HCT116 (cell line): ENCODE measurements around the gene MED10. TPM values are rescaled to one million over a fixed set of nuclear protein-coding genes. Genes with fewer than 3 reads are reported as not detected.

ENCODE experiments used
- ATAC-seq: fragments of 200-7000 bp; cut with Tn5 transposase; 2 replicates; pipeline ENCODE4 v1.9.1; 2020; ENCODE audit warnings: mild to moderate bottlenecking, moderate library complexity
- BruUV-seq: library from RNA; stranded (reverse); fragments of 400-500 nt; replicated peaks from 2 replicates; lab custom pipeline; 2021; lab: Mats Ljungman, UMichigan
- CTCF ChIA-PET: fragments of 300-600 bp; sonication (Branson Sonifier 250); formaldehyde crosslinking; loops from one replicate; lab custom pipeline; 2021; ENCODE audit warnings: antibody characterized with exemption; lab: Charles Lee
- POLR2A ChIA-PET: fragments of 300-600, 350-600 bp; sonication (Branson Sonifier 250); formaldehyde crosslinking; loops from one replicate; lab custom pipeline; 2021; ENCODE audit warnings: antibody characterized with exemption; lab: Charles Lee
- RAD21 ChIA-PET, 2 experiments: fragments of 300-600 bp; sonication (Branson Sonifier 250); formaldehyde crosslinking; loops; one replicate each; lab custom pipeline; 2023; ENCODE audit warnings: low total read pairs in 2 of 2; ENCODE audit not compliant: uncharacterized antibody in 2 of 2, unreplicated experiment in 2 of 2, low non-redundant PET in 1 of 2; lab: Charles Lee
- DNase-seq: peaks from one replicate; pipeline ENCODE4 v3.0.0-alpha.2; 2010; ENCODE audit warnings: low read depth, low spot score
- H2AFZ ChIP-seq: fragments of 200-600 bp; shearing (Covaris generic), sonication (generic); 2 replicates; pipeline ENCODE4 v1.6.1; 2017; ENCODE audit warnings: low read depth, mixed run types, mixed read lengths, antibody characterized with exemption, low read length; ENCODE audit not compliant: poor library complexity, severe bottlenecking
- H3K27ac ChIP-seq: 2 replicates; pipeline ENCODE4 v1.5.1; 2012; ENCODE audit warnings: low read depth, low read length
- H3K27me3 ChIP-seq: fragments of 200-600 bp; sonication (generic); 2 replicates; pipeline ENCODE4 v1.6.1; 2016; ENCODE audit warnings: mixed run types, low read length, mixed read lengths; ENCODE audit not compliant: insufficient read depth
- H3K36me3 ChIP-seq, 2 experiments: fragments of 200-500 bp in 1 of 2; fragments of 200-600 bp in 1 of 2; sonication (Bioruptor generic) in 1 of 2; sonication (generic) in 1 of 2; 2 replicates each; pipeline versions ENCODE4 v1.5.1 to v1.6.1; 2014 to 2016; ENCODE audit warnings: low read length in 2 of 2, inconsistent platforms in 1 of 2, mixed read lengths in 1 of 2, mixed run types in 1 of 2; ENCODE audit not compliant: insufficient read depth in 2 of 2, control insufficient read depth in 1 of 2
- H3K4me1 ChIP-seq, 2 experiments: fragments of 200-600 bp in 1 of 2; sonication (generic) in 1 of 2; 2 replicates each; pipeline versions ENCODE4 v1.5.1 to v1.6.1; 2012 to 2017; ENCODE audit warnings: low read length in 2 of 2, inconsistent platforms in 1 of 2, mild to moderate bottlenecking in 1 of 2, mixed read lengths in 1 of 2, mixed run types in 1 of 2, moderate library complexity in 1 of 2; ENCODE audit not compliant: insufficient read depth in 2 of 2, control insufficient read depth in 1 of 2
- H3K4me2 ChIP-seq: fragments of 200-600 bp; sonication (generic); 2 replicates; pipeline ENCODE4 v1.6.1; 2017; ENCODE audit warnings: mixed run types, low read length, mixed read lengths
- H3K4me3 ChIP-seq, 2 experiments: fragments of 200-600 bp in 1 of 2; sonication (generic) in 1 of 2; replicated peaks in 1 of 2; 2 replicates each; pipeline ENCODE4 v1.5.1; 2011 to 2016; ENCODE audit warnings: low read length in 2 of 2, control low read depth in 1 of 2, low read depth in 1 of 2, mild to moderate bottlenecking in 1 of 2, mixed read lengths in 1 of 2, mixed run types in 1 of 2
- H3K79me2 ChIP-seq: fragments of 200-600 bp; sonication (generic); 2 replicates; pipeline ENCODE4 v1.6.1; 2017; ENCODE audit warnings: mild to moderate bottlenecking, mixed run types, low read length, moderate library complexity, mixed read lengths; ENCODE audit not compliant: insufficient read depth
- H3K9ac ChIP-seq: fragments of 200-600 bp; sonication (generic); 2 replicates; pipeline ENCODE4 v1.6.1; 2016; ENCODE audit warnings: low read length, mixed read lengths
- H3K9me2 ChIP-seq: fragments of 200-600 bp; sonication (generic), shearing (Covaris generic); 2 replicates; pipeline ENCODE4 v1.6.1; 2017; ENCODE audit warnings: mixed run types, mild to moderate bottlenecking, moderate library complexity; ENCODE audit not compliant: insufficient read depth
- H3K9me3 ChIP-seq, 2 experiments: fragments of 200-500 bp in 1 of 2; fragments of 200-600 bp in 1 of 2; sonication (Bioruptor generic) in 1 of 2; sonication (generic) in 1 of 2; 2 replicates each; pipeline ENCODE4 v1.6.1; 2014 to 2017; ENCODE audit warnings: low read length in 2 of 2, mixed read lengths in 2 of 2, inconsistent platforms in 1 of 2, low read depth in 1 of 2, mild to moderate bottlenecking in 1 of 2, mixed run types in 1 of 2, moderate library complexity in 1 of 2; ENCODE audit not compliant: control insufficient read depth in 1 of 2, insufficient read depth in 1 of 2
- H4K20me1 ChIP-seq: fragments of 200-600 bp; sonication (generic), shearing (Covaris generic); 2 replicates; pipeline ENCODE4 v1.6.1; 2017; ENCODE audit warnings: mixed run types, mild to moderate bottlenecking, moderate library complexity; ENCODE audit not compliant: insufficient read depth
- CBX3 ChIP-seq: IDR thresholded peaks from 2 replicates; pipeline ENCODE4 v1.6.1; 2012; ENCODE audit warnings: low read depth
- CEBPB ChIP-seq: IDR thresholded peaks from 2 replicates; pipeline ENCODE4 v1.6.1; 2012; ENCODE audit warnings: low read depth
- EGR1 ChIP-seq: IDR thresholded peaks from 2 replicates; pipeline ENCODE4 v1.6.1; 2012; ENCODE audit warnings: low read depth
- ELF1 ChIP-seq: IDR thresholded peaks from 2 replicates; pipeline ENCODE4 v1.6.1; 2012; ENCODE audit warnings: low read depth, borderline replicate concordance
- EZH2phosphoT487 ChIP-seq: fragments of 200-600 bp; IDR thresholded peaks from 2 replicates; pipeline ENCODE4 v1.6.1; 2018; ENCODE audit warnings: antibody characterized with exemption, borderline replicate concordance
- FOSL1 ChIP-seq: IDR thresholded peaks from 2 replicates; pipeline ENCODE4 v1.6.1; 2012; ENCODE audit warnings: low read depth
- JUND ChIP-seq: IDR thresholded peaks from 2 replicates; pipeline ENCODE4 v1.6.1; 2012
- POLR2AphosphoS5 ChIP-seq: IDR thresholded peaks from 2 replicates; pipeline ENCODE4 v1.6.1; 2011; ENCODE audit warnings: mild to moderate bottlenecking, low read depth, low read length, moderate library complexity
- RAD21 ChIP-seq: IDR thresholded peaks from 2 replicates; pipeline ENCODE4 v1.6.1; 2012; ENCODE audit warnings: low read depth, mild to moderate bottlenecking
- SIN3A ChIP-seq: IDR thresholded peaks from 2 replicates; pipeline ENCODE4 v1.6.1; 2012; ENCODE audit warnings: low read depth
- SP1 ChIP-seq: IDR thresholded peaks from 2 replicates; pipeline ENCODE4 v1.6.1; 2012; ENCODE audit warnings: low read depth
- SRF ChIP-seq: IDR thresholded peaks from 2 replicates; pipeline ENCODE4 v1.6.1; 2012; ENCODE audit warnings: low read depth
- YY1 ChIP-seq: IDR thresholded peaks from 2 replicates; pipeline ENCODE4 v1.6.1; 2011; ENCODE audit warnings: low read length, low read depth, moderate library complexity, mild to moderate bottlenecking; ENCODE audit not compliant: insufficient replicate concordance; ENCODE audit errors: extremely low read depth
- ZNF274 ChIP-seq: fragments of 200-500 bp; sonication (Bioruptor generic); IDR thresholded peaks from 2 replicates; pipeline ENCODE4 v1.6.1; 2014; ENCODE audit warnings: mild to moderate bottlenecking, low read depth, low read length, inconsistent platforms
- intact Hi-C: fragments of 100-400 bp; cut with micrococcal nuclease; formaldehyde crosslinking; loops from 2 replicates; pipeline ENCODE4 v1.10.0; 2022
- total RNA-seq: library from RNA; stranded (reverse); gene quantifications from one replicate; pipeline ENCODE4 v1.2.1, GENCODE V29; 2021; ENCODE audit not compliant: unreplicated experiment
- TF ChIP-seq, protein P1 (sequence below): IDR thresholded peaks from 2 replicates; pipeline ENCODE4 v1.6.1; 2012; ENCODE audit warnings: low read depth
- TF ChIP-seq, protein P2 (sequence below): IDR thresholded peaks from 2 replicates; pipeline ENCODE4 v1.6.1; 2012
- TF ChIP-seq, protein P3 (sequence below), 3 experiments: fragments of 200-600 bp in 1 of 3; sonication (generic) in 1 of 3; IDR thresholded peaks in 2 of 3; conservative IDR thresholded peaks in 1 of 3; 2 replicates each; pipeline ENCODE4 v1.5.1; 2012 to 2017; ENCODE audit warnings: low read depth in 2 of 3, low read length in 2 of 3, antibody characterized with exemption in 1 of 3, borderline replicate concordance in 1 of 3, control low read depth in 1 of 3, mild to moderate bottlenecking in 1 of 3, mixed read lengths in 1 of 3, mixed run types in 1 of 3, moderate library complexity in 1 of 3; ENCODE audit not compliant: insufficient read depth in 1 of 3

MED10 gene
- total RNA-seq, 1 experiment from 2014 or later: 35.0 TPM

DNA sequence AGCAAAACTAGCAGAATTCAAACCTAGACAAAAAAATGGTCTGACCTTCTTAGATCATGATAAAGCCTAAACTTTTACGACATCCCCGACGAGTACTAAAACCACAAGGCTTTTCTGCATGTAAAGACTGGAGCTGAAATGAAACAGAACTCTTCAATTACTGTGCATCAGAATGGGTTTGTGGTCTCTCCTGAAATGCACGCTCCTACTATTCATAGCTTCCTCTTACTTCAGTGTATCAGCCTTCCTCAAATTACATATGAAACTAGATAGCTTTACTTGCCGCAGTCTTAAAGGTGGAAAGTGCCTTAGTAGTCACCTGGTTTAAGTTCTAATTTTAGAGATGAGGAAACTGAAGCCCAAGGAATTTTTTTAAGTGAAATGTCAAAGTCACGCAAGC, 24.6 kb upstream of the MED10 start:
- Histone ChIP-seq H3K27me3 (peaks cover 52% of the 10 kb centered on the region), H3K79me2 (no peaks in the 10 kb centered on the region), H3K36me3 (no peaks in the 10 kb centered on the region), H3K9me2 (no peaks in the 10 kb centered on the region), H2AFZ (no peak overlapping the region), H4K20me1 (no peaks in the 10 kb centered on the region), H3K9me3 (no peaks in the 10 kb centered on the region), H3K4me3 (no peak overlapping the region), H3K27ac (no peak overlapping the region), H3K4me2 (no peak overlapping the region), H3K4me1 (peaks cover 0 to 4% of the 10 kb centered on the region in 2 experiments; a peak in 1 of 4 replicates), H3K9ac (no peak overlapping the region)
- intact Hi-C loops: no loop called here
- RAD21 ChIA-PET: no interaction called here
- POLR2A ChIA-PET: no interaction called here
- no peak for ATAC-seq
- DNase-seq: no peak
- TF ChIP-seq CEBPB (no peak), EZH2phosphoT487 (no peak), JUND (no peak), SRF (no peak)
- CTCF ChIA-PET: no interaction called here
- no TSS peak for BruUV-seq

DNA sequence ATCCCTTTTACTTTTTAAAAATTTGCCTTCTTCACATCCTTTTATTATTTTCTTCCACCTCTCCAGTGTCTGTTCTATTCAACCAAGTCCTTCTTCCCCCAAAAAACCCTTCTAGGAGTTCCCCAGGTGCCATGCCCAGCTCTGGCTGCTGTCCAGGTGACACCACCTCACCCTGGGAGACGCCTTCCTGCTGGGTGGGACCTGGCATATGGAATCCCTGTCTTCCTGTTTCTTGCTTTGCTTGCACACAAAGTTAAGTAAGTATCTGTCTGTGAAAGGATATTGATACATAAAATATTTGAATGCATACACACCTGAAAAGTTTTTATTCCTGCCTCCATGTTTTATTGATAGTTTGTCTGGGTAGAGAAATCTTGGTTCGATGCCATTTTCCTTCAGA, 23.1 kb upstream of the MED10 start:
- RAD21 ChIA-PET: no interaction called here
- H2AFZ ChIP-seq: no peak overlapping the region
- H3K9me3 ChIP-seq: no peaks in the 10 kb centered on the region
- no peak overlapping the region for H3K27ac ChIP-seq
- H3K4me2 ChIP-seq: no peak overlapping the region
- DNase-seq (no peak), ATAC-seq (no peak)
- POLR2A ChIA-PET: no interaction called here
- peaks cover 41% of the 10 kb centered on the region for H3K27me3 ChIP-seq
- intact Hi-C loops: no loop called here
- H3K4me1 ChIP-seq: peaks cover 0 to 4% of the 10 kb centered on the region in 2 experiments; a peak in 1 of 4 replicates
- CTCF ChIA-PET: no interaction called here
- H3K79me2 ChIP-seq: no peaks in the 10 kb centered on the region
- no peaks in the 10 kb centered on the region for H3K9me2 ChIP-seq
- no TSS peak for BruUV-seq
- H3K4me3 ChIP-seq: no peak overlapping the region
- H4K20me1 ChIP-seq: no peaks in the 10 kb centered on the region
- no peaks in the 10 kb centered on the region for H3K36me3 ChIP-seq
- no peak overlapping the region for H3K9ac ChIP-seq
- TF ChIP-seq EGR1 (no peak), POLR2AphosphoS5 (no peak), YY1 (no peak), FOSL1 (no peak), EZH2phosphoT487 (no peak), CBX3 (no peak), ELF1 (no peak), SP1 (no peak), RAD21 (no peak), CEBPB (no peak), ZNF274 (no peak), SIN3A (no peak), JUND (no peak)
- TF ChIP-seq, protein P1, sequence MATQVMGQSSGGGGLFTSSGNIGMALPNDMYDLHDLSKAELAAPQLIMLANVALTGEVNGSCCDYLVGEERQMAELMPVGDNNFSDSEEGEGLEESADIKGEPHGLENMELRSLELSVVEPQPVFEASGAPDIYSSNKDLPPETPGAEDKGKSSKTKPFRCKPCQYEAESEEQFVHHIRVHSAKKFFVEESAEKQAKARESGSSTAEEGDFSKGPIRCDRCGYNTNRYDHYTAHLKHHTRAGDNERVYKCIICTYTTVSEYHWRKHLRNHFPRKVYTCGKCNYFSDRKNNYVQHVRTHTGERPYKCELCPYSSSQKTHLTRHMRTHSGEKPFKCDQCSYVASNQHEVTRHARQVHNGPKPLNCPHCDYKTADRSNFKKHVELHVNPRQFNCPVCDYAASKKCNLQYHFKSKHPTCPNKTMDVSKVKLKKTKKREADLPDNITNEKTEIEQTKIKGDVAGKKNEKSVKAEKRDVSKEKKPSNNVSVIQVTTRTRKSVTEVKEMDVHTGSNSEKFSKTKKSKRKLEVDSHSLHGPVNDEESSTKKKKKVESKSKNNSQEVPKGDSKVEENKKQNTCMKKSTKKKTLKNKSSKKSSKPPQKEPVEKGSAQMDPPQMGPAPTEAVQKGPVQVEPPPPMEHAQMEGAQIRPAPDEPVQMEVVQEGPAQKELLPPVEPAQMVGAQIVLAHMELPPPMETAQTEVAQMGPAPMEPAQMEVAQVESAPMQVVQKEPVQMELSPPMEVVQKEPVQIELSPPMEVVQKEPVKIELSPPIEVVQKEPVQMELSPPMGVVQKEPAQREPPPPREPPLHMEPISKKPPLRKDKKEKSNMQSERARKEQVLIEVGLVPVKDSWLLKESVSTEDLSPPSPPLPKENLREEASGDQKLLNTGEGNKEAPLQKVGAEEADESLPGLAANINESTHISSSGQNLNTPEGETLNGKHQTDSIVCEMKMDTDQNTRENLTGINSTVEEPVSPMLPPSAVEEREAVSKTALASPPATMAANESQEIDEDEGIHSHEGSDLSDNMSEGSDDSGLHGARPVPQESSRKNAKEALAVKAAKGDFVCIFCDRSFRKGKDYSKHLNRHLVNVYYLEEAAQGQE: no peak
- TF ChIP-seq, protein P2, sequence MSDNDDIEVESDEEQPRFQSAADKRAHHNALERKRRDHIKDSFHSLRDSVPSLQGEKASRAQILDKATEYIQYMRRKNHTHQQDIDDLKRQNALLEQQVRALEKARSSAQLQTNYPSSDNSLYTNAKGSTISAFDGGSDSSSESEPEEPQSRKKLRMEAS: no peak
- TF ChIP-seq, protein P3, sequence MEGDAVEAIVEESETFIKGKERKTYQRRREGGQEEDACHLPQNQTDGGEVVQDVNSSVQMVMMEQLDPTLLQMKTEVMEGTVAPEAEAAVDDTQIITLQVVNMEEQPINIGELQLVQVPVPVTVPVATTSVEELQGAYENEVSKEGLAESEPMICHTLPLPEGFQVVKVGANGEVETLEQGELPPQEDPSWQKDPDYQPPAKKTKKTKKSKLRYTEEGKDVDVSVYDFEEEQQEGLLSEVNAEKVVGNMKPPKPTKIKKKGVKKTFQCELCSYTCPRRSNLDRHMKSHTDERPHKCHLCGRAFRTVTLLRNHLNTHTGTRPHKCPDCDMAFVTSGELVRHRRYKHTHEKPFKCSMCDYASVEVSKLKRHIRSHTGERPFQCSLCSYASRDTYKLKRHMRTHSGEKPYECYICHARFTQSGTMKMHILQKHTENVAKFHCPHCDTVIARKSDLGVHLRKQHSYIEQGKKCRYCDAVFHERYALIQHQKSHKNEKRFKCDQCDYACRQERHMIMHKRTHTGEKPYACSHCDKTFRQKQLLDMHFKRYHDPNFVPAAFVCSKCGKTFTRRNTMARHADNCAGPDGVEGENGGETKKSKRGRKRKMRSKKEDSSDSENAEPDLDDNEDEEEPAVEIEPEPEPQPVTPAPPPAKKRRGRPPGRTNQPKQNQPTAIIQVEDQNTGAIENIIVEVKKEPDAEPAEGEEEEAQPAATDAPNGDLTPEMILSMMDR (IDR thresholded peaks at IDR 0.05 in 2 of 3, conservative IDR thresholded peaks at IDR 0.05 in 1 of 3; ENCODE audit: borderline replicate concordance in 1 of 3, insufficient read depth in 1 of 3, low read depth in 2 of 3, low read length in 2 of 3): no peak
